PC-3 (cell line): ENCODE data around the gene DNAJC10.

Experiments used
- EZH2phosphoT487 ChIP-seq: fragments of 300-600 bp; sonication (generic); IDR thresholded peaks from 2 replicates; pipeline ENCODE4 v1.6.1; 2018; ENCODE audit warnings: mild to moderate bottlenecking, antibody characterized with exemption, low read length, borderline replicate concordance
- TF ChIP-seq, protein P1 (sequence below): fragments of 300-600 bp; sonication (generic); conservative IDR thresholded peaks from 2 replicates; pipeline ENCODE4 v1.5.1; 2017; ENCODE audit warnings: antibody characterized with exemption, low read depth, mild to moderate bottlenecking, low read length

DNA sequence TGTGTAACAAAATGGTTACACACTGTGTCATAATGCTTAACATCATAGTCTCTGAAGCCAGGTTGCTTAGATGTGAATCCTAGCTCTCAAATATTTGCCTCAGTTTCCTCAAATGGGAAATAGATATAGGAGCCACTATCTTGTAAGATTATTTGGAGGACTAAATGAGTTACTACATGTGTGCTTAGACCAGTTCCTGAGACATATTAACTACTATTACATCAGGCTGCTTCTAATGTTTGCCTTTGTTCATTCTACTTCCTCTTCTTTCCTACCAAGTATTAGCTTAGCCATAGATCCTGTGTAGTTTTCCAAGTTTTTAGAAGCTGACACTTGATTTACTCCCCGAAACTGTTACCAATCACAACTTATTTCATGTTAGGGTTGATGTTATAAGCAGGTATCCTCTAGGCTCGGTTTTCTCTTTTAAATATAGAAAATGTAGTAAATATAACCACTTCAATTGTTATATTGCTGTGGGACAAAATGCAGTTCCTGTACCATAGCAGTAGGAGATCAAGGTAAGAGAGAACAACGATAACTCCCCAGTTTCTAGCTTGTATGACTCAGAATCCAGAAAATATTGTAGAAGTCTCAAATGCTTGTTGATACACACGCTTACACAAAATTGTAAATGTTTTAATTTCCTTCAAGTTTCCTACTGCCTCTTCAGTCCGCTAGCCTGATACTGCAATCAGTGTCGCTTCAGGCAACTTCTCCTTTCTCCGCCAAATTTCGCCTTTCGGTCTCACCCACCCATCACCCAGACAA, 751 bp upstream of the DNAJC10 start:
- no peak for TF ChIP-seq EZH2phosphoT487
- TF ChIP-seq, protein P1, sequence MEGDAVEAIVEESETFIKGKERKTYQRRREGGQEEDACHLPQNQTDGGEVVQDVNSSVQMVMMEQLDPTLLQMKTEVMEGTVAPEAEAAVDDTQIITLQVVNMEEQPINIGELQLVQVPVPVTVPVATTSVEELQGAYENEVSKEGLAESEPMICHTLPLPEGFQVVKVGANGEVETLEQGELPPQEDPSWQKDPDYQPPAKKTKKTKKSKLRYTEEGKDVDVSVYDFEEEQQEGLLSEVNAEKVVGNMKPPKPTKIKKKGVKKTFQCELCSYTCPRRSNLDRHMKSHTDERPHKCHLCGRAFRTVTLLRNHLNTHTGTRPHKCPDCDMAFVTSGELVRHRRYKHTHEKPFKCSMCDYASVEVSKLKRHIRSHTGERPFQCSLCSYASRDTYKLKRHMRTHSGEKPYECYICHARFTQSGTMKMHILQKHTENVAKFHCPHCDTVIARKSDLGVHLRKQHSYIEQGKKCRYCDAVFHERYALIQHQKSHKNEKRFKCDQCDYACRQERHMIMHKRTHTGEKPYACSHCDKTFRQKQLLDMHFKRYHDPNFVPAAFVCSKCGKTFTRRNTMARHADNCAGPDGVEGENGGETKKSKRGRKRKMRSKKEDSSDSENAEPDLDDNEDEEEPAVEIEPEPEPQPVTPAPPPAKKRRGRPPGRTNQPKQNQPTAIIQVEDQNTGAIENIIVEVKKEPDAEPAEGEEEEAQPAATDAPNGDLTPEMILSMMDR: no peak
